ENCODE results near the gene MTHFSD.

The MTHFSD gene

DNA sequence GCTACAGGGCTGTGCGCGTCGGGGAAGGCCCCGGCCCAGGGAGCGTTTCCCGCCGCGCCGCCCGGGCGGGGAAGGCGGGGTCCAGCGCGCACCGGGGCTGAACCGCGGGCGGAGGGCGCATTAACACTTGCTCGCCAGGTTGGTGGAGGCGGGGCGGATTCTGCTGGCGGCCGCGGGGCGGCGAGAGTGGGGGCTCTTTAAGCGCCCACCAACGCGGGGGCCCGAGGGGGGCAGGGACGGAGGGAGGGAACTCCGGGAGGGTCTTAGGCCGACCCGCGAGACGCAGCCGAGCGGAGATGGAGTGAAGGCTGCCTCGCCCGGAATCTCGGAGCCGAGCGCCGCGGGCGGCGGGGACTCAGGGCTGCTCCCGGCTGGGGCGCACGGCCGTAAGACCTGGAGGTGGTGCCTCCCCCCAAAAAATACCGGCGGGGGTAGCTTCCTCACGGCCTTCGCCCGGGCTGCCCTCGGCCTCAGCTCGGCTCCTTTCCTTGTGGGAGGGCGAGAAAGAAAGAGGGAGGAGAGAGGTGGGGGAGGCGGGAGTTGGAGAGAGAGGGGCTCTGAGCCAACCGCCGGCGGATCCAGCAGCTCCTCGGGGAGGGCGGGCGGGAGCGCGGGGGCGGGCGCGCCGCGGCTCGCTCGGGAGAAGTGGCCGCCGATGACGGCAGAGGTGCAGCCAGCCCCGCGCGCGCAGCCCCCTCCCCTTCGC is 45.1 kb downstream of the MTHFSD start:
- peaks cover 90% of the 10 kb centered on the region for H3K27me3 ChIP-seq (ENCODE audit: insufficient read depth, low read length)
- H4K91ac ChIP-seq (ENCODE audit: low read depth, low read length), result no peak overlapping the region
- H4K12ac ChIP-seq (ENCODE audit: low read depth, low read length), result no peak overlapping the region
- no peak overlapping the region for H3K23ac ChIP-seq (ENCODE audit: low read length)
- H2AFZ ChIP-seq (ENCODE audit: insufficient read depth, low read length, poor library complexity), result no peak overlapping the region
- H3K79me1 ChIP-seq (ENCODE audit: low read length), result no peaks in the 10 kb centered on the region
- H2BK5ac ChIP-seq (ENCODE audit: low read depth, low read length, poor library complexity), result no peak overlapping the region
- peak overlapping the region; percentile 68 for H3K4me2 ChIP-seq (ENCODE audit: low read length)
- H3K9ac ChIP-seq (ENCODE audit: low read length), result no peak overlapping the region
- no peak overlapping the region for H3K4ac ChIP-seq (ENCODE audit: low read depth, low read length)
- no peak overlapping the region for H2BK120ac ChIP-seq (ENCODE audit: insufficient read depth, low read length, poor library complexity)
- WGBS (ENCODE audit: extremely low coverage, insufficient coverage, insufficient read length), result no CpG with 5 or more reads among the region's 84 CpGs
- peak overlapping the region; percentile 27 for H3K4me3 ChIP-seq (ENCODE audit: low read depth, low read length)
- H2BK12ac ChIP-seq (ENCODE audit: low read length), result no peak overlapping the region
- H3K4me1 ChIP-seq (ENCODE audit: control insufficient read depth in 1 of 2, insufficient read depth in 2 of 2, low read length in 2 of 2), result peaks cover 3 to 13% of the 10 kb centered on the region in 2 experiments
- no peak overlapping the region for H3K14ac ChIP-seq (ENCODE audit: low read length)
- H3K36me3 ChIP-seq (ENCODE audit: control insufficient read depth in 1 of 2, insufficient read depth in 2 of 2, low read length in 2 of 2), result no peaks in the 10 kb centered on the region
- H4K8ac ChIP-seq (ENCODE audit: low read depth, low read length), result no peak overlapping the region
- no peaks in the 10 kb centered on the region for H3K79me2 ChIP-seq (ENCODE audit: control insufficient read depth, insufficient read depth, low read length, poor library complexity)
- H3K27ac ChIP-seq (ENCODE audit: low read depth, low read length), result no peak overlapping the region
- H2AK5ac ChIP-seq (ENCODE audit: low read length), result no peak overlapping the region
- peaks cover 12% of the 10 kb centered on the region for H3K9me3 ChIP-seq (ENCODE audit: insufficient read depth, low read depth, low read length)
- H3K18ac ChIP-seq (ENCODE audit: low read length), result no peak overlapping the region
- DNase-seq, result no peak

DNA sequence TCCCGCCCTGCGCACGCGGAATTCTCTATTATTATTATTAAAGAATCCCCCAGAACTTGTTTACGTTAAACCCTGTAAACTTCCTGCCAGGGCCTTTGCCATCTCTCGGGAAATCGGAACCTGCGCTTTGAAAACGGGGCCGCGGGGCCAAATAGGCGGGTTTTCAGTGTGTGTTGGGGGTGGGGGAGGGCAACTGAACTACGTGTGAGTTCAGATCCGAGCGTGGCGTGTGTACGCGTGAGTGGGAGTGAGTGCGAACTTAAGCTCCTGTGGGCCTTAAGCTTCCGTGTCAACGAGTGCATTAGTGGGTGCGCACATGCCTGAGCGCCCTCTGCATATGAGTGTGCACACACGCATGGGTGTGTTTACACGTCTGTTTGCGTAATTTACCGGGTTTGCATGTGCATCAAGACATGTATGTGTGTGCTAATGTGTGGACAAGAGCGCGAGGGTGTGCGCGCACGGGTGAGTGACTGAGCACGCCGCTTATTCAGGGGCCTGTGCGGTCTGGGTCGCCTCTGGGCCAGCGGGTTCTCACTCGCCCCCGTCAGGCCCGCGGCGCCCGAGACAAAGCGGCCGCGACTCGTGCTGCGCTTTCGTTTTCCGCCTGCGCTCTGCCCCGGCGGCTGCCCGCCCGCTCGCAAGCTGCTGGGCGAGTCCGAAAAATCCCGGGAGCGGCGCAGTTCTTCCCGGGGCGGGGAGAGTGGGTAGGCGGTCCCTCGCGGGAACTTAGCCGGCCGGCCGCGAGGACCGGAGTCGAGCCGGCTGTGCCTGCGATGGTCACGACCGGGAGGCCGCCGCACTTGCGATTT is 45.9 kb downstream of the MTHFSD start:
- Histone ChIP-seq H3K4me2 (ENCODE audit: low read length) (peak overlapping the region; percentile 68), H4K12ac (ENCODE audit: low read depth, low read length) (no peak overlapping the region), H3K14ac (ENCODE audit: low read length) (no peak overlapping the region), H3K18ac (ENCODE audit: low read length) (no peak overlapping the region), H3K27me3 (ENCODE audit: insufficient read depth, low read length) (peaks cover 96% of the 10 kb centered on the region), H3K27ac (ENCODE audit: low read depth, low read length) (no peak overlapping the region), H2BK120ac (ENCODE audit: insufficient read depth, low read length, poor library complexity) (no peak overlapping the region), H2BK12ac (ENCODE audit: low read length) (no peak overlapping the region), H3K36me3 (ENCODE audit: control insufficient read depth in 1 of 2, insufficient read depth in 2 of 2, low read length in 2 of 2) (no peaks in the 10 kb centered on the region), H2AK5ac (ENCODE audit: low read length) (no peak overlapping the region), H3K79me2 (ENCODE audit: control insufficient read depth, insufficient read depth, low read length, poor library complexity) (no peaks in the 10 kb centered on the region), H3K4me1 (ENCODE audit: control insufficient read depth in 1 of 2, insufficient read depth in 2 of 2, low read length in 2 of 2) (peaks cover 3 to 13% of the 10 kb centered on the region in 2 experiments), H4K8ac (ENCODE audit: low read depth, low read length) (no peak overlapping the region), H3K4ac (ENCODE audit: low read depth, low read length) (no peak overlapping the region), H3K23ac (ENCODE audit: low read length) (peak overlapping the region; percentile 99), H3K9ac (ENCODE audit: low read length) (no peak overlapping the region), H3K9me3 (ENCODE audit: insufficient read depth, low read depth, low read length) (peaks cover 15% of the 10 kb centered on the region), H2AFZ (ENCODE audit: insufficient read depth, low read length, poor library complexity) (no peak overlapping the region), H3K79me1 (ENCODE audit: low read length) (no peaks in the 10 kb centered on the region), H3K4me3 (ENCODE audit: low read depth, low read length) (peak overlapping the region; percentile 60), H4K91ac (ENCODE audit: low read depth, low read length) (no peak overlapping the region), H2BK5ac (ENCODE audit: low read depth, low read length, poor library complexity) (no peak overlapping the region)
- no CpG with 5 or more reads among the region's 79 CpGs for WGBS (ENCODE audit: extremely low coverage, insufficient coverage, insufficient read length)
- DNase-seq, result peak in 1 of 2 donors; percentile 36

DNA sequence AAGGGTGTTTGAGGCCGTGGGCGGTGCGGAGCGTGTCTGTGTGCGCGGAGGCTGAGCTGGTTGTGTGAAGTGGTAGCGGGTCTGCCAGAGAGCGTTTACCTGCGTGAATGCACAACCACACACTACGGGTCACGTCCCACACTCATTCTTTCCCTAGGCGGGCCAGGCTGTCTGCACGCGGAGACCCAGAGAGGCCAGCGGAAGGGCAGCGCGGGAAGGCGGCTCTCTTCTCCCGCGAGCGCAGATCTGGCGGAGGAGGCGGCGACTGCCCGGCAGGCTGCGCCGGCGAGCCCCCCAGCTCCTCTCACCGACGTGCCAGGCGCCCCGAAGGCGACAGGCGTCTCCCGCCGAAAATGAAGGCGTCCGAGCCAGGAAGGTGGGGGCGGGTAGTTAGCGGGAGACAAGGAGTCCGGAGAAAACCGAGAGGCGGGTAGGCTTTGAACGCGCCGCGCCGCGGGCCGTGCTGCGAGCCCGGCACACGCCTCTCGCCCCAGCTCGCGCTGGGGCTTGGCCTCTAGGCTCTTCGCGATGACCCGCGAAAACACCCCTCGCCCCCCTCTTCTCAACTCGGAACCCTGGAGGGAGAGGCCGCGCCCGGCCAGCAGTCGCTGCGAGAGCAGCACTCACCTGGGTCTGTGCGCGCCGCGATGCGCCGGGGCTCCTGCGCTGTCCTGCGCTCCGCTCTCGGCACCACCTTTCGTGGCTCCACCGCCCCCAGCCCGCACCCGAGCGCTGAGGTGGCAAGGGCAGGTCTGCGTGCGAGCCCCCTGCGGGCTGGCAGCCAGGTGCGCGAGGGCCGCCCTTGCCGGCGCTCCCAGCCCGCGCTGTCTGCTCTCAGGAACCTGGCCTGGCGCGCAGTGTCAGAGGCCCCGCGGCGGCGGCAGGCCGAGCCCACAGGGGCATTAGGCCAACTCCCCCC is 46.7 kb downstream of the MTHFSD start:
- no peak for DNase-seq
- WGBS (ENCODE audit: extremely low coverage, insufficient coverage, insufficient read length), result no CpG with 5 or more reads among the region's 99 CpGs
- no peak overlapping the region for H4K12ac ChIP-seq (ENCODE audit: low read depth, low read length)
- no peak overlapping the region for H3K18ac ChIP-seq (ENCODE audit: low read length)
- no peak overlapping the region for H3K4ac ChIP-seq (ENCODE audit: low read depth, low read length)
- H3K79me2 ChIP-seq (ENCODE audit: control insufficient read depth, insufficient read depth, low read length, poor library complexity), result no peaks in the 10 kb centered on the region
- no peaks in the 10 kb centered on the region for H3K36me3 ChIP-seq (ENCODE audit: control insufficient read depth in 1 of 2, insufficient read depth in 2 of 2, low read length in 2 of 2)
- no peak overlapping the region for H3K4me3 ChIP-seq (ENCODE audit: low read depth, low read length)
- peaks cover 98% of the 10 kb centered on the region for H3K27me3 ChIP-seq (ENCODE audit: insufficient read depth, low read length)
- no peak overlapping the region for H2BK5ac ChIP-seq (ENCODE audit: low read depth, low read length, poor library complexity)
- H2BK120ac ChIP-seq (ENCODE audit: insufficient read depth, low read length, poor library complexity), result no peak overlapping the region
- no peak overlapping the region for H3K9ac ChIP-seq (ENCODE audit: low read length)
- peaks cover 15% of the 10 kb centered on the region for H3K9me3 ChIP-seq (ENCODE audit: insufficient read depth, low read depth, low read length)
- peaks cover 3 to 13% of the 10 kb centered on the region in 2 experiments for H3K4me1 ChIP-seq (ENCODE audit: control insufficient read depth in 1 of 2, insufficient read depth in 2 of 2, low read length in 2 of 2)
- H4K91ac ChIP-seq (ENCODE audit: low read depth, low read length), result no peak overlapping the region
- H3K27ac ChIP-seq (ENCODE audit: low read depth, low read length), result no peak overlapping the region
- H3K79me1 ChIP-seq (ENCODE audit: low read length), result no peaks in the 10 kb centered on the region
- no peak overlapping the region for H3K14ac ChIP-seq (ENCODE audit: low read length)
- H3K4me2 ChIP-seq (ENCODE audit: low read length), result peak overlapping the region; percentile 8
- no peak overlapping the region for H3K23ac ChIP-seq (ENCODE audit: low read length)
- H2AFZ ChIP-seq (ENCODE audit: insufficient read depth, low read length, poor library complexity), result no peak overlapping the region
- H4K8ac ChIP-seq (ENCODE audit: low read depth, low read length), result no peak overlapping the region
- no peak overlapping the region for H2AK5ac ChIP-seq (ENCODE audit: low read length)
- no peak overlapping the region for H2BK12ac ChIP-seq (ENCODE audit: low read length)

Measured in trophoblast cell (in vitro differentiated cells and primary cell).